Inferior parietal cortex (tissue), 1 donor: ENCODE results near the gene BNIP3.
"Not testable (repeated sequence)": the region's sequence is repeated elsewhere in the genome, so short reads cannot be mapped to it uniquely, and the experiment has no call there.

Experiments
- DNase-seq: peaks from one replicate; pipeline ENCODE4 v3.0.0-alpha.2; 2016; ENCODE audit errors: extremely low spot score

BNIP3 gene

GRCh38 chr10:131929122-131929845 is 52.4 kb downstream of the BNIP3 start:
- DNase-seq, result no peak

- no peak for DNase-seq
These were observed 53.3 kb downstream of the BNIP3 start for GRCh38 chr10:131928248-131929095.

- DNase-seq, result no peak
These were observed 54.8 kb downstream of the BNIP3 start for GRCh38 chr10:131926743-131927595.

GRCh38 chr10:131926253-131926652 is 55.5 kb downstream of the BNIP3 start:
- DNase-seq, result no peak

GRCh38 chr10:131925716-131926115 is 56.0 kb downstream of the BNIP3 start:
- DNase-seq, result no peak

GRCh38 chr10:131925011-131925649 is 56.6 kb downstream of the BNIP3 start:
- no peak for DNase-seq

- no peak for DNase-seq
These were observed 58.5 kb downstream of the BNIP3 start for GRCh38 chr10:131923038-131923756.

- DNase-seq, result no peak
These were observed 60.5 kb downstream of the BNIP3 start for GRCh38 chr10:131921184-131921583.

- DNase-seq, result no peak
These were observed 61.0 kb downstream of the BNIP3 start for GRCh38 chr10:131920693-131921092.

GRCh38 chr10:131920151-131920550 is 61.6 kb downstream of the BNIP3 start:
- DNase-seq, result no peak

- DNase-seq, result not testable (repeated sequence)
These were observed 62.3 kb downstream of the BNIP3 start for GRCh38 chr10:131919461-131919860.
